ENCODE data around the gene STAB2.

- no peak for TF ChIP-seq POLR2A (IDR thresholded peaks at IDR 0.05)
- peak; percentile 61 to 79 (median 74) for TF ChIP-seq CTCF (IDR thresholded peaks at IDR 0.05)
- TF ChIP-seq EP300 (IDR thresholded peaks at IDR 0.05): no peak
These were observed 38.2 kb upstream of the STAB2 start for GRCh38 chr12:103548622-103549601.

All from sigmoid colon (tissue), 4 donors.